Cerebellar cortex (tissue), 1 donor: ENCODE measurements around the gene ASAP2.

Experiments
- DNase-seq: peaks from one replicate; pipeline ENCODE4 v3.0.0-alpha.2; 2015; ENCODE audit warnings: low spot score

Gene ASAP2

DNA sequence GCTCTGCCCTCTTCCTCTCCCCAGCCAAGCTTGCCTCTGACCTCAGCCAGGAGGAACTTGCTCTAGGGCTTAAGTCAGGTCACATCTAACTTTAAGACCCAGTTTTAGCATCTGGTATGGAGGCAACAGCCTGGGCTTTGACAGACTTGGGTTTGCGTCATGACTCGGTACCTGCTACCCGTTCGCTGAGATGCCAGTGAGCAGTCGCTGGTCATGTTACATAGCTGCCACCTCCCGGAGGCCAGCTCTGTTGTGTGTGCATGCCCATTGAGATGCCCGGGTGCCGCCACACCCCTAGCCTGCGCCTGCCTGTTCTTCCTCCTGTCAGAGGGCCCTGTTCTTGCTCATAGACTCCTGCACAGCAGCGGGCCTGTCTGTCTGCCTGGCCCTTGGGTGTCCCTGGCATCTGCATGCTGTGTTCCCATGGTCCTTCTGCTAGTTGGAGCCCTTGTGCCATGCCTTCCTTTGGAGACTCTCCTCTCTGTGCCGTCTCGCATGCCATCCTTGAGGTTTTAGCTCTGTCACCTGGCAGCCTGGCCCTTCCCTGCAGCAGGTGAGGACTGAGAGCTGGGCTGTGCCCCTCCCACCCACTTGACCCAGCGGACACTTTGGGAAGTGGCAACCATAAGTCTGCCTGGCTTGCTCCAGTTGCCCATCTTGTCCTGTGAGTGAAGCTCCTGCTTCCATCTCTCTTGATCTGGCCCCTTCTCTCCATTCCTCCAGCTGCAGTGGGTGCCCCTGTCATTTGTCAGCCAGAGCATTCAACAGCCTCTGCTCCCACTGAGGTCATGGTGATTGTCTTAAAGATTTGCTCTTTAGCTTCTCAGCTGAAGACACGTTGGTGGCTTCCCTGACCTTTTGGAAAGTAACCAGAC, 24.9 kb downstream of the ASAP2 start:
- peak; percentile 61 for DNase-seq

- no peak for DNase-seq
Measured at GRCh38 chr2:9232166-9232479, 25.5 kb downstream of the ASAP2 start.

DNA sequence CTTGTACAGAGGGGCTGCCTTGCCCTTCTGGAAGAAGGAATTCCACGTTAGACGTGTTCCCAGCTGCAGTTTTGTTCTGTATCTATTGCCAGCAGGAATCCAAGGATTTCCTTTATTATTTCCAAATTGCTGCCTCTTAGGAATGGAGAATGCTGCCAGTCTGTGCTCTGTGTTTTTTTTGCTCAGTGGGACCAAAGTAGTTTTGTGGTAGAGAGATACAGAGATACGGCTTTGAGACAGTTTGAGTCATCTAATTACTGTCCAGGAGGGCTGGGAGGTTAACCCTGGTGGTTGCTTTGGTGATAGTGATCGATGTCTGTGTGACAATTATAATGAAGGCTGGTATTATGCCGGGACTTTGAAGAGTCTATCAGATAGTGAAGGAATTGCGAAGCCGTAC, 26.3 kb downstream of the ASAP2 start:
- no peak for DNase-seq

DNA sequence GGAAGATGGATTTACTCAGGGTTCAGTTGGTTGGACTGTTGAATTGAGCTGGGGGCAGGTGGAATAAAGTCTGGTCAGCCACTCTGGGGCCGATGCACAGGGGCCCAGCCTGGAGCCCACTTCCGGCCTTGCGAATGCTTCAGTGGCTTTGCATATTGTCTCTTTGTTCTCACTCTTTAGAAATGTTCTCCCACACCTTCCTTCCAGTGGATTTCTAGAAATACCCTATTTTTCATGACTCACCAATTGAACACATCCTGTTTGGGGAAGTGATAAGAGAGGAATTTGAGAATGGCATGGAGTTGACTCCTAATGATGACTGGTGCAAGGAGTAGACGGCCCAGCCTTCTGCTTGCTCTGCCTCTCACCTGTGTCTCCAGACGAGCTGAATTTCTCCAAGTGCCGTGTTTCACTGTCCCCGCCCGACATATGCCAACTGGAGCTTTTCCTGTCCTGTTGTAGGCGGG, 28.1 kb downstream of the ASAP2 start:
- peak; percentile 72 for DNase-seq

- DNase-seq: no peak
Measured at GRCh38 chr2:9235147-9236044, 28.8 kb downstream of the ASAP2 start.

DNA sequence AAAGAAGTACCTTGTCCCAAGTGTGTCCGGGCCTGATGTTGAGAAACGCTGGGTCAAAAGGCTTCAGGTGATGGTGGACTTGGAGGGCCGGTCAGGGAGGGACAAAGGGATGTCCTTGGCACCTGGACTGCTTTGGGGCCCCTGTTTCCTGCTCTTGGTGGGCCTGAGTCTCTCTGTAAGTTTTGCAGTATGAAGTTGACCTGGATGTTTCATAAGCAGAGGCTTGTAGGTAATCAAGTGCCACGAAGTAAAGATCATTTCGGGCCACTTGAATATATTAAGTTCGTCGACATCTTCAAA, 29.4 kb downstream of the ASAP2 start:
- DNase-seq: no peak

DNA sequence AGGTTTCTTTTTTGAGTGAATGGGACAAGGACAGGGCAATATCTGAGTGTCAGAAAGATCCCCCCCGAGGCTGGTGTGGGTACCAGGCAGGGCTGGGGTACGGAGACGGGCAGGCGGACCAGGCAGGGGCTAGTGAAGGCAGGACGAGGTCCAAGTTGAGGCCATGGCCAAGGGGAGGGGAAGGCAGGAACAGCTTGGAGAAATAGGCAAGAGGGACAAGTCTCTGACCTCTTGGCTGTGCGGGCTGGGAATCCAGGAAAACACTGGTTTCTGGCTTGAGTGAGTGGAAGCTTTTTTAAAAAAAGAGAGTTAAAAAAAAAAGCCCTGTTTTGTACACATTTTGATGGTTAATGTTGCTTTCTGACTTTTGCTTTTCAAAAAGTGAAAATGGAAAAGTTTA, 30.3 kb downstream of the ASAP2 start:
- DNase-seq: no peak

- DNase-seq: no peak
Measured at GRCh38 chr2:9237831-9238230, 31.2 kb downstream of the ASAP2 start.

GRCh38 chr2:9238591-9239326, 32.1 kb downstream of the ASAP2 start:
- peak; percentile 95 for DNase-seq

- DNase-seq: no peak
Measured at GRCh38 chr2:9239616-9240015, 33.0 kb downstream of the ASAP2 start.

DNA sequence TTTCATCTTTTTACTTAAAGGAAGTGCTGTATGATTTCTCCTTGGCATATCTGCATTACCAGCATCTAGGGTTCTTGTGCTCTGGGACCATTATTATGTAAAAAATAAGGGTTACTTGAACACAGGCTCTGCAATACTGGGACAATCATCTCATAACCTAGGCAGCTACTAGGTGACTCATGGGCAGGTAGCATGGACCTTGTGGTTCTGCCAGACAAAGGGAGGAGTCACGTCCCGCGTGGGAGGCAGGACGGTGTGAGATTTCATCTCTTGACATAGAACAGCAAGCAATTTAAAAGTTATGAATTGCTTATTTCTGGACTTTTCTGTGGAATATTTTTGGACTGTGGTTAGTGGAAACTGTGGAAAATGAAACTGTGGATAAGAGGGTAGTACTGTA, 34.1 kb downstream of the ASAP2 start:
- DNase-seq: no peak

- no peak for DNase-seq
Measured at GRCh38 chr2:9241233-9241632, 34.6 kb downstream of the ASAP2 start.

GRCh38 chr2:9243357-9243756, 36.7 kb downstream of the ASAP2 start:
- no peak for DNase-seq

DNA sequence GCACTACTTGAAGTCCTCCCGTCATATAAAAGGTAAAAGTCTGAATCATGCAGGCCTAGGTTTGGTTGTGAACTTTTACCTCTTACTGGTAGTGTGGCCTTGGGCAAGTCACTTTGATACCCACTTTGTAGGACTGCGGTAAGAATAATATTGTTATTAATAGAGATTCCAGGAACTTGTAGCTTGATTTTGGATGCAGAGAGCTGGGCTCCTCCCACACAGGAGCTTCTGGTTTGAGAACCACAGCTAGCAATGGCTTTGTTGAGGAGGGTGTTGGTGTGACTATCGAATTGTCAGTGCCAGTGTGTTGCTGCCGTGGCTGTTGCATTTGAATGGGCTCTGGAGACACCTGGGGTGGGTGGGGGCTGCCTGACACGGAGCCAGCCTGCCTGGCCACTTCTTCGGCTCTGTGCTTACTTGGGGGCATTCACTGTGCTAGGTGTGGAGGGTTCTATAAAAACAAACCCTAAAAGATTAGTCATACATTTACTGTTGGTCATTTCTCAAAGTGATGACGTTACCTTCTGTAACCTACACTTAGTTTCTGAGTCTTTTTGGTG, 38.5 kb downstream of the ASAP2 start:
- DNase-seq: no peak

- DNase-seq: no peak
Measured at GRCh38 chr2:9247177-9247576, 40.6 kb downstream of the ASAP2 start.

DNA sequence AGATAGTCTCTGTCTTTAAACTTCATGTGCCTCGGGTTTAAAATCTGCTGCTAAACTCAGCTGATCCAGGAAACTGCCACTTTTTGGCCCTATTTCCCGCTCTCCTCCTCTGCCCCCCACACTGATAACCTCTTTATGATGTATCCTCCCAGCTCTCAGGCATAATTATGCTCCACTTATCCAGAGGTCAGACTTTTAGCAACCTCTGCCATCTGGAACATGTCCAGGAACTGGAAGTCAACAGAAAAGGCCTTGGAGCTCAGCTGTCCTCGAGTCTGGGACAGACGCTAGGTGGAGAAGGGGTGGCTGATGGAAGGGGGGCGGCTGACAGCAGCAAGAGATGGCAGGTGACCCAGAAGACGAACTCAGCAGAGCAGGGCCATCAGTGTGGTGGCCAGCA, 41.2 kb downstream of the ASAP2 start:
- DNase-seq: no peak

- DNase-seq: no peak
Measured at GRCh38 chr2:9248363-9248762, 41.8 kb downstream of the ASAP2 start.

GRCh38 chr2:9249020-9249800, 42.6 kb downstream of the ASAP2 start:
- DNase-seq: no peak

- no peak for DNase-seq
Measured at GRCh38 chr2:9250091-9250490, 43.5 kb downstream of the ASAP2 start.

- no peak for DNase-seq
Measured at GRCh38 chr2:9250498-9251153, 44.0 kb downstream of the ASAP2 start.
